ENCODE measurements around the gene ZNF385B. TPM values are rescaled to one million over a fixed set of nuclear protein-coding genes. Genes with fewer than 3 reads are reported as not detected.

The ZNF385B gene
- total RNA-seq, 1 donor from 2014 or later = 0.89 TPM

- DNase-seq = no peak
Measured at GRCh38 chr2:179622635-179623300, 238.6 kb downstream of the ZNF385B start.

GRCh38 chr2:179622112-179622511, 239.3 kb downstream of the ZNF385B start:
- no peak for DNase-seq

- DNase-seq = no peak
Measured at GRCh38 chr2:179619947-179620467, 241.4 kb downstream of the ZNF385B start.

- DNase-seq = no peak
Measured at GRCh38 chr2:179614121-179614520, 247.3 kb downstream of the ZNF385B start.

GRCh38 chr2:179613701-179614100, 247.7 kb downstream of the ZNF385B start:
- DNase-seq = no peak

- DNase-seq = no peak
Measured at GRCh38 chr2:179613299-179613651, 248.1 kb downstream of the ZNF385B start.

- DNase-seq = no peak
Measured at GRCh38 chr2:179612591-179613298, 248.7 kb downstream of the ZNF385B start.

- peak; percentile 7 for DNase-seq
Measured at GRCh38 chr2:179612108-179612507, 249.3 kb downstream of the ZNF385B start.

- DNase-seq = no peak
Measured at GRCh38 chr2:179606141-179606540, 255.3 kb downstream of the ZNF385B start.

- DNase-seq = no peak
Measured at GRCh38 chr2:179605341-179605740, 256.1 kb downstream of the ZNF385B start.

- no peak for DNase-seq
Measured at GRCh38 chr2:179604598-179604997, 256.8 kb downstream of the ZNF385B start.

GRCh38 chr2:179602452-179602851, 259.0 kb downstream of the ZNF385B start:
- DNase-seq = no peak

GRCh38 chr2:179596018-179596417, 265.4 kb downstream of the ZNF385B start:
- DNase-seq = no peak

GRCh38 chr2:179595284-179595683, 266.1 kb downstream of the ZNF385B start:
- no peak for DNase-seq

- no peak for DNase-seq
Measured at GRCh38 chr2:179594268-179595112, 266.9 kb downstream of the ZNF385B start.

GRCh38 chr2:179593323-179593722, 268.1 kb downstream of the ZNF385B start:
- no peak for DNase-seq

- no peak for DNase-seq
Measured at GRCh38 chr2:179592167-179592936, 269.1 kb downstream of the ZNF385B start.

GRCh38 chr2:179591690-179592089, 269.7 kb downstream of the ZNF385B start:
- no peak for DNase-seq

- no peak for DNase-seq
Measured at GRCh38 chr2:179588486-179589145, 272.8 kb downstream of the ZNF385B start.

GRCh38 chr2:179584760-179585159, 276.7 kb downstream of the ZNF385B start:
- DNase-seq = no peak

- no peak for DNase-seq
Measured at GRCh38 chr2:179581605-179582004, 279.8 kb downstream of the ZNF385B start.
